Fibroblast of skin of scalp (primary cell): ENCODE data around the gene SAP25. TPM values are rescaled to one million over a fixed set of nuclear protein-coding genes. Genes with fewer than 3 reads are reported as not detected.
A peak's percentile ranks its signal among the peaks of the same experiment; 100 is the strongest.

Experiments used
- DNase-seq: peaks from one replicate; pipeline ENCODE4 v3.0.0-alpha.2; 2013
- polyA plus RNA-seq, 2 experiments: library from polyadenylated mRNA; unstranded; fragments of 120-200 nt; gene quantifications; one replicate each; pipeline ENCODE4 v1.2.1, GENCODE V29; 2013; ENCODE audit not compliant: insufficient read length in 2 of 2

SAP25 gene
- polyA plus RNA-seq (2013, experiment 1 of 2; ENCODE audit: insufficient read length), result 0.85 TPM
- 1.9 TPM for polyA plus RNA-seq (2013, experiment 2 of 2; ENCODE audit: insufficient read length)

- no peak for DNase-seq
These were observed at the start of gene SAP25 for GRCh38 chr7:100573691-100574361. TSS of gene SAP25 (minus strand) at chr7:100573900. CDS start at chr7:100573742, 158 bp downstream.

- DNase-seq, result no peak
These were observed 47.9 kb upstream of the SAP25 start for GRCh38 chr7:100621554-100621953.

- DNase-seq, result no peak
These were observed 47.1 kb upstream of the SAP25 start for GRCh38 chr7:100620804-100621203.

- no peak for DNase-seq
These were observed 46.5 kb upstream of the SAP25 start for GRCh38 chr7:100620239-100620638.

- no peak for DNase-seq
These were observed 40.7 kb upstream of the SAP25 start for GRCh38 chr7:100614308-100614861.

- no peak for DNase-seq
These were observed 39.9 kb upstream of the SAP25 start for GRCh38 chr7:100613412-100614175.

- DNase-seq, result no peak
These were observed 39.2 kb upstream of the SAP25 start for GRCh38 chr7:100612730-100613390.

- DNase-seq, result peak; percentile 99
These were observed 38.5 kb upstream of the SAP25 start, which contains the start of gene MOSPD3 for GRCh38 chr7:100611983-100612729. TSS of gene MOSPD3 (plus strand) at chr7:100612540. CDS start at chr7:100612792, 252 bp downstream.

- no peak for DNase-seq
These were observed 36.3 kb upstream of the SAP25 start for GRCh38 chr7:100609958-100610357.

GRCh38 chr7:100607111-100607510, 33.4 kb upstream of the SAP25 start:
- no peak for DNase-seq

- DNase-seq, result no peak
These were observed 32.6 kb upstream of the SAP25 start for GRCh38 chr7:100606313-100606712.

- DNase-seq, result no peak
These were observed 31.5 kb upstream of the SAP25 start for GRCh38 chr7:100604976-100605911.

- DNase-seq, result peak; percentile 87
These were observed 30.6 kb upstream of the SAP25 start for GRCh38 chr7:100604028-100604975.

- peak; percentile 52 for DNase-seq
These were observed 30.0 kb upstream of the SAP25 start for GRCh38 chr7:100603726-100604027.

GRCh38 chr7:100602889-100603725, 29.4 kb upstream of the SAP25 start:
- DNase-seq, result peak; percentile 96

- no peak for DNase-seq
These were observed 27.0 kb upstream of the SAP25 start for GRCh38 chr7:100600730-100601038.

- DNase-seq, result no peak
These were observed 26.4 kb upstream of the SAP25 start for GRCh38 chr7:100599911-100600729.

- no peak for DNase-seq
These were observed 24.7 kb upstream of the SAP25 start for GRCh38 chr7:100598425-100598824.
